Stimulated activated CD8-positive, alpha-beta memory T cell treated with anti-CD3 and anti-CD28 coated beads, Interleukin-15, amount 100 ng/mL, for 4 hours (primary cell): ENCODE data around the gene EDNRB.
"Not testable (repeated sequence)": the region's sequence is repeated elsewhere in the genome, so short reads cannot be mapped to it uniquely, and the experiment has no call there.

Experiments
- DNase-seq, 2 donors: peaks; one replicate each; pipeline ENCODE4 v3.0.0-alpha.2; 2020; ENCODE audit warnings: low read depth in 2 of 2

The EDNRB gene

DNA sequence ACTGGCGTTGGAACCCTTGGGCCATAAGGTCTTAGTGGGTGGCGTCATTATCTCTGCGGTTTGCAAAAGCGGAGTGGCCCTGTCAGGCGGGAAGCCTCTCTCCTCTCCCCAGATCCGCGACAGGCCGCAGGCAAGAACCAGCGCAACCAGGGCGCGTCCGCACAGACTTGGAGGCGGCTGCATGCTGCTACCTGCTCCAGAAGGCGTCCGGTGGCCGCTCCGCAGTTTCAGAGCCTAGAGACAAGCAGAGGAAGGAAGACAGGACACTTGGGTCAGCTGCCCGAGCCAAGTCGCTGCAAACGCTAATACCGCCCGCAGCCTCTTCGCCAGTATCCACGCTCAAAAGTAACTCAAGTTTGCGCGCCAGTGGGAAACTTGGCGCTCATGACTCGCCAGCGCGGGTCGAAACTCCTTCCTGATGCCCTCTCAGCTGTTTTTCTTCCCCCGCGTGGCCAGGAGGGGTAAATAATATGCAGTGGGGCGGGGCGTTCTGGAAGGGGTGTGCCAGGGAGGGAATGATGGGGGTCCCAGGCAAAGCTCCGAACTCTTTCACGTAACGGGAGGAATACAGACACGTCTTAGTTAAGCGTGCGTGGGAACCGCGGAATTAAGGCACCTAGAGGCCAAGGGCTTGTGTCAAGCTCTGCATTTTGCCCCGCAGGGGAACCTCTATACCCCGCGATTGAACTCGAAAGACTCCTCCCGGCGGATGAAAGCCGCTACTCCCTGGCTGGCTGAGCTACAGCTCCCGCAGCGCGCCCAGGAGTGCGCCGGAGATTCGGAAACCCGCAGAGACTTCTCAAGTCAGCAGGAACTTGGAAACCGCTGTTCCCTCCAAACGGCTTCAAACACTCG, at the start of gene EDNRB:
Gene EDNRB, minus strand, starts transcription at position 441 of the 855 bp plus-strand sequence. Its CDS starts 258 bp downstream, at position 183.
- DNase-seq = no peak

DNA sequence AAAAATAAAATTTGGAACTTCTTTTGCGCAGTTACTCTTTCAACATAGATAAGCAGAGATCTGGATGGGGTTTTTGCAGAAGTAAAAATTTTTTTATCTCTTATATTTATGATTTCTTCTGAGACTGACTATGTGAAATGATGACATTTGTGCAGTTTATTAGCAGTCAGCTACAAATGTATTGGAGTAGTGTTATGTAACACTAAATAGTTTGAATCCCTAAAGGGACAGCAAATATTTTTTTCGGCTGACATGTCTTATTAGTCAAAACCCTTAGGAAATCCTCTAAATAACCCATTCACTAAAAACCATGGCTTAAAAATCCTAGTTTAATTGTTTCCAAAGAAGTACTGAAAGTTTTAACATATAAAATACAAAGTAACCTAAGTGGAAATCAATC, 48.0 kb upstream of the EDNRB start:
- no peak for DNase-seq

DNA sequence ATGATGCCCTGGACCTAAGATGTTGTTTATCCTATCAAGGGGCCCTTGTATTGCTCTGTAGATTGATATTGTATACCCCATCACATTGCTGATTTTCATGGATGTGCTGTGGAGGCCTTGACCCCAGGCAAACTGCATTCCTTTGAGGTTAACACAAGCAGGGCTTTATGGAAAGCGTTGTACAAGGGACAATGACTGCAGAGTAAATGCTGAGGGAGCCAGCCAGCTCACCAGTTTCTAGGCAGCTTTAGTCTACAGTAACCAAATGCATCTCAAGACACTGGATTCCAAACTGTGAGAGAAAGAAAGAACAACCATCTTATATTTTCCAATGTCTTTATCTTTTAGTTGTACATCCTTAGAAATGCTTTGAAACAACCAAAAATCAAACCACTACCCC, 34.1 kb upstream of the EDNRB start:
- DNase-seq = no peak

DNA sequence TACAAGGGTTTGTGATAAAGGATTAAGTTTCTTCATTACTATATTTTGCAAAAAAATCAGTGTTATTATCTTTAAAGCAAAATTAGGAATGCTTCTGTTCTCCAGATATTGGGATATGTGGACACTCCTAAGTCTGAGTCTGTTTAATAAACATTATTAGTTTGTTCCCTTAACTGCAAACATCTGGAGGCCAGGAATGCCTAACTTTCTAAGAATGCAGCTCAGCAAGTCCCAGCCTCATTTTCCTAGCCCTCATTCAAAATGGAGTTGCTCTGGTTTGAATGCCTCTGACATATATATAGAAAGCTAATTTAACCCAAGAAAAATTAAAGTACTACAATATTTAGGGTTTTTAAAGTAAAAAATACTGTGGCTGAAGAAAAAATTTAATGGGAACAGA, 33.6 kb upstream of the EDNRB start:
- no peak for DNase-seq

DNA sequence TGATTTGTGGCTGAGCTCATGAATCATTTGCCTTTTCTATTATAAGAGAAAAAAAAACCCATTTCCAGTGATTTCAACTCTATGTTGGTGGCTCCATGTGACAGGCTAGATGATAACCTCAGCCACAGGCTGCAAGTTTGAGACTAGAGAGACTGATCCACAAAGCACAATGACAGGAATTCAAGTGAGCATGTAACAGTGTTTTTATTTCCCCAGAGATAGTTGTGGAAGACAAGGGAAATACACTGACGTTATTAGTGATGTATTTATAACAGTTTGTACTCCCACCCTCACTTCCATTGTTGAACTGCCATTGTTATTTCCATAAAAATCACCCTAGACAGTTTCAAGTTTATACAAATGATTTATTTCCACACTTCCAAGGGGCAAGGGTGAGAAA, 27.9 kb upstream of the EDNRB start:
- DNase-seq = no peak

DNA sequence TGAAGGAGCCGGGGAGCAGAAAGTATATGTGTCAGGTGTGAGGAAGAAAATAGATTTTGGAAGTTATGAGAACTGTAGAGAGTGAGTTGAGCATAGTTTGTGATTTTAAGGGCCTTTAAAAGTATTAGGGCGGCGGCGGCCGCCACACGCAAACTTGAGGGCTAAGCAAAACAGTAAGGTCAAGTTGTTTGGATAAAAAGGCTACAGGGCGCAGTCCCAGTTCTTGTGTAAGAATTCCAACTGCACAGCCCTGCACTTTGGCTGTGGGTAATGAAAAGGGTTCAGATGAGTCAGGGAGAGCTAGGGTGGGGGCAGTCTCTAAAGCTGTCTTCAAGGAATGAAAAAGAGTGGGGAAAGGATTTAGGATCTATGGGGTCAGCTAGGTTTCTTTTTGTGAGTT, 16.4 kb upstream of the EDNRB start:
- not testable (repeated sequence) for DNase-seq

DNA sequence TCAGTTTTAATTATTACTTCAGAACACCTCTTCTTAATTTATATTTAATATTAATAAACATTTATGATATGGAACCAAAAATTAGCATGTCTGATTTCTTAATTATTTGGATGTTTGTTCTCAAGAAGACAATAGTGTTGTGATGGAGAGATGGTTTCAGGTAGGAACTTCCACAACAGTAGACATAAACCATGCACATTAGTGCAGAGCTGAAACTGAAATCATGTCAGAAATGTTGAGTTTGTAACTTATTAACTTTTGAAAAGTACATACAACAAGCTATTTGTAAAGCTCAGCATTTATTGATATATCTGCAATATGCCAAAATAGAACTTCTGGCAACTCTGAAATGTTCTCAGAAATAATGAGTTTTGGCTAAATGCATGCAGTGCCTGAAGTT, 11.8 kb upstream of the EDNRB start:
- DNase-seq = no peak

DNA sequence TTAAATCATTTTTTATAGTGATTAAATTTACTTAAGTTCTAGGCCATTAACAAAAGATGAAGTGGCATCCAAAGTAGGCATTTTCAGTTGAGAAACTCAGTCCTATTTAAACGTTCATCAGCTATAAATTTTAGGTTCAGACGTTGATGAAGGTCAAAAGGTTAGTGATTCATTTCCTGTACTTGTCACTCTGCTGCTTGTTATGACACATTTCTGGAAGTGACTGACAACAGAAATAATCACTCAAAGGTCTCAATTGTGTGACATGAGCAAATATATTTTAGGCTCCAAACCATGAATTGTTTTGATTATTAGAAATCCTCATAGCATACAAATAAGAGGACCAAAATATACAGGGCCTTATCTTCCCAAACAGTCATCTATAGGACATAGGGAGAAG, 10.3 kb upstream of the EDNRB start:
- no peak for DNase-seq

DNA sequence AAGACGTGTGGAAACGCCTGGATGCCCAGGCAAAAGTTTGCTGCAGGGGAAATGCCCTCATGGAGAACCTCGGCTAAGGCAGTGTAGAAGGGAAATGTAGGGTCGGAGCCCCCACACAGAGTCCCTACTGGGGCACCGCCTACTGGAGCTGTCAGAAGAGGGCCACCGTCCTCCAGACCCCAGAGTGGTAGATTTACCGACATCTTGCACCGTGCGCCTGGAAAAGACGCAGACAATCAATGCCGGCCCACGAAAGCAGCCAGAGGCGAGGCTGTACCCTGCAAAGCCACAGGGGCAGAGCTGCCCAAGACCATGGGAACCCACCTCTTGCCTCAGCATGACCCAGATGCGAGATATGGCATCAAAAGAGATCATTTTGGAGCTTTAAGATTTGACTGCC, 7.0 kb upstream of the EDNRB start:
- DNase-seq = no peak

DNA sequence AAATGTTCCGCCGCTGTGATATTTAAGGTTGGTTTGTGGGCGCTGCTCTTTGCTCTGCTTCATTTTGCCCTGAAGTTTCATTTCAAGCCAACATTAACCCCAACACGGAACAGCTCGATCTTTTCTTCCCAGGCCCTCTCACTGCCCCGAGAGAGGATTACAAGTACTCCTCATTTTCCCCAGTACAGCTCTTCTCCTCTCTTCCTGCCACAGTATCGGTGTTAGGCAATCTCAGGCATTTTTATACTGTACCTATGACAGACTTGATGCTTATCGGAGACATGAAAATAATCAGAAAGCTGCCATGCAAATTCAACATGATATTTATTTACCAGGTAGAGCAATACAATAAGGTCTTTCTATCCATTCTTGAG, 1.3 kb upstream of the EDNRB start:
- DNase-seq = no peak

DNA sequence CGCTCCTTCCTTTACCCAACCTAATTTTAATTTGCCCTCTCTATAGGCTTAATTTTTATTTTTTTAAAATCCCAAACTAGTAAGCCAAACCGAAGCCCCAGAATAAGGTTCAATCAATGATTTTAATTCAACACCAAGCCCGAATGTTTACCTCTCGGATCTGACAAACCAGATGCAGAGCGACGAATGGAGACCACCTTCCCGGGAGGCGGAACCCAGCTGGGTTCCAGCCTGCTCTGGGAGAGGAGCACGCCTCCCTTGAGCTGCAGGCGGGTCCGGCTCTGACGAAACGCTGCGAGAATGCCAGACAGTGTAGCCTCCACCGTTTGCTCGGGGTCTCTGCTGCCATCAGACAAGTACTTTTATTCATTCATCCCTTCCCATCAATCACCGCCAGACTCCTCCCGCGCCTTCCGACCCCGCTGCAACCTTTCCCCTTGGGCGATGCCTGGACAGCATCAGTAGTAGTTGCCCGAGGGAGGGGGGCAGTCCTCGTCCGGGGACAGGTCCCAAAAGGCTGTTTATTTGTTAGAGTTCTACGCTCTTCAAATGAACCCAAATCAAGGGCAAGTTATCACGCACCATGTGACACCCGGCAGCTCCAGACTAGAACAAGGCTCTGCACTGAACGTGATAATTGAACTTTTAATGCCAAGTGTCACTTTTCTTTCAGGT, 752 bp upstream of the EDNRB start:
- DNase-seq = no peak

DNA sequence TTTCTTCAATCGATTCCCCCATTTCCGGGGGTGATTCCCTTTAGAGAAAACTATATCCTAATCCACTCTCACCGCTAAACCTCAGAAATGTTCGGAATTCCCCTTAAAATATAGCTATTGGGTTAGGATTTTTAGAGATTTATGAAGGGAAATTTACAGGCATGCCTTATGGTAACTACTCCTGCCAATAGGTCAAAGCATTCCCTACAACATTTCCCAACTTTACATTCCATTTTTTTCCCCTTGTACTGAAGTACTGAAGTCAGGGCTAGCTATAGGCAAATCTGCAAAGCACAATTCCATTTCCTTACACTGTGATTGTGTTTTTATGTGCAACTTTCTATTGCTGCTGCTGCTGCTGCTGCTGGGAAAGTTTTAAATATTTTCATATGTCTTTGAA, 2.1 kb downstream of the EDNRB start:
- DNase-seq = no peak

DNA sequence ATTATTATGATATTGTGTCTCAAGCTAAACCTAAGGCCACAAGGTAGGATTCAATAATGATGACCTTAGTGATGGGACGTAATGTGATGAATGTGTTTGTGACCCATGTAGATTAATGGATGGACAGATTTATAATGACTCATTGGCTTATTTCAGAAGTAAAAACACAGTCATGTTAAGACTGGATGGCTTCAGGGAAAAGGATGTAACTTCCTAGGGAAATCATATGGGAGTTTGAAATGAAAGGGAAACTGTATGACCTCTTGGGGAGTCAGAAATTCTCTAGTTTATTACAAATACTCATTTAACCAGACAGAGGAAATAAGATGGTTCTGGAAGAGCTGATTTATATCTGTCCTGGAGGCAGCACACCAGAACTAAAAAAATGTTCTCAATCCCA, 2.9 kb downstream of the EDNRB start:
- no peak for DNase-seq

DNA sequence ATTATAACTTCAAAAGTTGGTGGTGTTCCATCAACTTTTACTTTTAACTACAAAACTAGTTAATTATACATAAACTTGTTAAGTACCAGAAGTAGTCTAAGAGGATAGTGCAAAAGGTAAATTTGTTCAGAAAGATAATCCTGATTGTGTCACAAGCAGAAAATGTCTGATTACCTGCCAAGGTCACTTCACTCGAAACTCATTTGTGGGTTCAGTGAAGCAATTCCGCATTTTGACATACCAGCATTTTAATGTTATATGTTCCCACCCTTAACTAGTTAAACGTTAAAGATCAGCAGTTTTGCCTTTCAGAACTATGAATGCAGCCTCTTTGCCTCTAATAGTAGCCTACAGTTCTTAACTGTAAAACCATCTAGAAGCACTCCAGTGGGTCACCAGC, 5.6 kb downstream of the EDNRB start:
- DNase-seq = no peak

DNA sequence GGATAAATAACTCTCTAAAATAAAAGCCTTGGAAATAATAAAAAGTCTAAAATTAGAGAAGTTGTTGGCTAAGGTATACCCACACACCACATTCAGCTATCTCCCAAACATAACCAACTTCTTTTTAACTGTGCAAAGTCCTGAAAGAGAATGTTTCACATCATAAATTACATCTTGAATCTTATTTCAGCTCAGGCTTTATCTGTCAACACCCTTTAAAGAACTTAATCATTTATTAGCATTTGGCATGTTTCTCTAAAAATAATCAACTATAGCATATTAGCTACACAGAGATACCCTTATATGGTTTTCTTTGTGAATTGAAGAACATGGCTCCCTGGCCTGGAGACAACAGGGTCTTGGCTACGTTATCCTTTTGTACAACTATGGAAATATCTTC, 6.9 kb downstream of the EDNRB start:
- no peak for DNase-seq

DNA sequence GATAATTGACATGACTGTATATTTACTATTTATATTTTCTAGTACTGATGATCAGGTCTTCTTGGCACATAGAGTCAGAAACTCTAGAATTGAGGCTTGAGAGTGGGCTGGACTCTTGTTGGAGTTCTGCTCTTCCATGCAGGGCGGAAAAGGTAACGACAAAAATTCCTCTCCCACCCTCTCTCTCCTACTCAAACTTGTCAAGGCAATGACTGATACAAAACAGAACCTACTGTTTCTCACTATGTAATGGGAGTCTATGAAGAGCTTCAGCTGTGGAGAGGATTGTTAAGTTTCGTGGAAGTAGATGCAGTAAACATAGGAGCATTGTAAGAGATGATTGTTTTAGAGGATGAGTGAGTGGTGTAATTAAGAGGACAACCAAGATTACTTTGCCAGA, 8.8 kb downstream of the EDNRB start:
- no peak for DNase-seq

DNA sequence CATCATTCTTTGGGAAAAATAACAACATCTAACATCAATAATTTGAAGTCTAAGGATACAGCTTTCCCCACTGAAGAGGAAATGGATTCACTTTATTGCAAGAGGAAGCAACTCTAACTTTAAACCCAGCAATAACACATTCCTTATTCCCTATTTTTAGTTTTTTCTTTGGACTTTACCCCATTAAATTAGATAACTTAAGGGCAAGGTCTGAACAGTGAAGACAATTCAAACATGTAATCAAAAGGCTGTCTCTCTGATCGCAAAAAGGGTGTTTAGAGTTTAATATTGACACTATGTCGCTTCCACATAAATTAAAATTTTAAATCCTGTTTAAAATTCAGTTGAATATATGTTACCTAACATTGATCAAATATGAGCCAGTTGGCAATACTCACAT, 10.1 kb downstream of the EDNRB start:
- no peak for DNase-seq

DNA sequence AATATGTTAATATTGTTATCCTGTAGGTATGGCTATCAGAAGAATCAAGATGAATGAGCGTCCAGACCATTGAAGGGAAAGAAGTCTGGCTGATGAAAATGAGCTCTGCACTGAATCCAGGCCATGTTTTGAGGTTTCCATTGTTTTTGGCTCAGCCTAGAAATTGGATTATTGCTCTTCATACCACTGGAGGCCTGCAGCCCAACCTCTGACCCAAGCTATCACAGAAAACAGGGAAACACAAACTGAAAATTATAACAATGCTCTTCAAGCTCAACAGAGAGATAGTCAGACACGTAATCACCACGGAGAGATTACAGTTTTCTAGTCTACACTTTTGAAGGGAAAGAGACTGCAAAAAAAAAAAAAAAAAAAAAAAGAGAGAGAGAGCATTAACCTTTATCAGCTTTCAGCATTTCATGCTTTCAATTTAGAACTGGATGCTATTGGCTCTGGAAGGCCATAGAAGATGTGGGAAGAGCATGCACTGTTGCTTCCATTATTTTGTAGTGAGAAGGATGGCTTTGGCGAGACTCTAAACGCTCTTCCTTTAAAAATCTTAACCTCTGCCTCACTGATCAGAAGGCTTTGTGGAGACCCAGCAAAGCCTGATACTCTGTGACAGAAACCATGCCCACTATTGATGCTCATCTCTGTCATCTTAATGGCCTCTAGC, 10.8 kb downstream of the EDNRB start:
- DNase-seq = no peak

DNA sequence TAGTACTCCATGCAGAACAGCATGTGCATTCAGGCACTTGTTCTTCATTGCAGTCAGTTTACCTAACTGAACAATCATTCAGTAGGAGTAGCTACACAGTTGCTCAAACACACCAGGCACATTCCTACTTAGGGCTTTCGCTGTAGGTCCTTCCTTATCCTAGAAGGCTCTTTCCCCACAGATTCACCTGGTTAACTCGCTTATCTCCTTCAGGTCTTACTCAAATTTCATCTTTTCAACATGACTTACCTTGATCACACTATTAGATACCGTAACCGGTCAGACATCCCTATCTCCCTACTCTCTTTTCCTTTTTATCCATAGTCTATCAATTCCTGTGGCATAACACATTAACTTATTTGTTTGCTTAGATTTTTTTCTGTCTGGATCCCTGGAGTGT, 14.6 kb downstream of the EDNRB start:
- DNase-seq = no peak

DNA sequence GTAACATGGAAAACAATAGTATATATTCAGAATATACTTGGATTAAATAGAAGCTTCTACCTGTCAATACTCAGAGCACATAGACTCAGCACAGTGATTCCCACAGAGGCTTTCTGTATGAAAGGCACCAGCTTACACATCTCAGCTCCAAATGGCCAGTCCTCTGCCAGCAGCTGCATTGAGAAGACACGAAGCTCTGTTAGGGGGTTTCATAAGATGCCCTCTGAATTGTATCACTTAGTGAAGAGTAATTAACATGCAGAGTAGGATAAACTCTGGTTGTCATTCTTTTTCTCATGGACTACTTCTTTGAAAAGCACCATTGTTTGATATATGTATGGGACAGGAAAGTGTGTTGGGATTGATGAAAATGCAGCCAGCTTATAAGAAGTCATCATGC, 15.2 kb downstream of the EDNRB start:
- DNase-seq = no peak

DNA sequence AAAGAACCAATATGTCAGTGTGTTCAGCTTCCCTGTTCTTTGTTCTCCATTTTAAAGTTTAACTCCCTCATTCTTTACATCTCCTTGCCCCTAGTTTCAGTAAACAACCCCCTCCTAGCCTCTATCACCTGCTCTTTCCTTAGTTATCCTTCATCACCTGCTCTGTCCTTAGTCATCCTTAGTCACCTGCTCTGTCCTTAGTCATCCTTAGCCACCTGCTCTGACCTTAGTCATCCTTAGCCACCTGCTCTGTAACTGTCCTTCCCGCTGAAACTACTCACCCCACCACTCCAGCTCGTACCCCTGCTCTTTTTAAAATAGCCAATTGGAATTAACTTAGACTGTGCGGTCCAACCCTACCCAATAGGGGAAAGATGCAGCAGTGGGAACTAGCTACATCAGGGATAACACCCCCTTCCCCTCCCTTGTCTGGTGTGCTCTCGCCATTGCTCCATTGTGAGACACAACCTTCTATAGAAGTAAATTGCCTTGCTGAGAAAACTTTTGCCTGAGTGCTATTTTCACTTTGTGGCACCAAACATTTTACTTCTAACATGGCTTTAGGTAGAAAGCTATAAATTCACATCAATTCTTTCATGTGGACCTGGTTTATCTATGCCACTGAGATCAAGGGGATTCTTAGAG, 16.2 kb downstream of the EDNRB start:
- no peak for DNase-seq

DNA sequence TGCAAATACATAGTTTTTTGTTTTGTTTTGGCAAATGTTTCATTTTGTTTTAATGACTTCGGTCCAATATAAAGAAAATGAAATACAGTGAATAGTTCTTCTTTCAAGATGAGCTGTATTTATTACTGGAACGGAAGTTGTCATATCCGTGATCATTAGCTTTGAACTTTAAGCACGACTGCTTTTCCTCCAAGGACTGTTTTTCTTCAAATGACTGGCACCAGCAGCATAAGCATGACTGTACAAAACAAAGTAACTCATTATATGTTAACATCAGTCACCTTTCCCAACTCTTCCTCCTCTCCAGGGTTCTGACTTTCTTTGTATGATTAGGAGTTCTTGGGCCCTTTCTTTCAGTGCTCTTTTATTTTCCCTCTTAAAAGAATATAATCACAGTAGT, 20.5 kb downstream of the EDNRB start:
- no peak for DNase-seq

DNA sequence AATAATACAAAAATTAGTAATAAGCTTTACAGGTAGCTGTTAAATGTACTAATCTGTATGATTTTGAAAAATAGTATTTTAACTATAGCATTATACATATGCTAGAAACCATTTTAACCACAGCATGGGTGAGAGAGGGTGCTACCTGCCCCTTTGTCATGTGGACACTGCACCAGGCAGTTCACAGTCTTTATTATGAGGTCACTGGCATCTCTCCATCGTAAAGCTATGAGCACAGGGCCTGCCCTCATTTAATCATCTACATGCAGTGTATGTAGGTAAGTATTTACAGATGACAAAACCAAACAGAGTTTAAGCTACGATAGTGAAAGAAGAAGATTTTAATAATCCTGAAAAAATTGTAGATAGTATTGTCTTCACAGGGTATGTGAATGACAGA, 21.7 kb downstream of the EDNRB start:
- no peak for DNase-seq
